Astrocyte (in vitro differentiated cells and primary cell): ENCODE data around the gene BCL2A1. TPM values are rescaled to one million over a fixed set of nuclear protein-coding genes. Genes with fewer than 3 reads are reported as not detected.
"Not testable (repeated sequence)": the region's sequence is repeated elsewhere in the genome, so short reads cannot be mapped to it uniquely, and the experiment has no call there.

Experiments used
- DNase-seq: peaks from one replicate; pipeline ENCODE4 v3.0.0-alpha.2; 2010; ENCODE audit warnings: low read depth
- FAIRE-seq: peaks from 2 replicates; lab custom pipeline; 2011; peaks lifted over from hg19 to GRCh38; lab: Jason Lieb, UNC
- H2AFZ ChIP-seq: 2 replicates; pipeline ENCODE4 v1.6.0; 2012; ENCODE audit warnings: low read depth, low read length, inconsistent platforms
- H3K27ac ChIP-seq: 2 replicates; pipeline ENCODE4 v1.5.1; 2011; ENCODE audit warnings: low read depth, low read length, inconsistent platforms
- H3K27me3 ChIP-seq: 2 replicates; pipeline ENCODE4 v1.6.0; 2011; ENCODE audit warnings: low read length, inconsistent platforms; ENCODE audit not compliant: insufficient read depth
- H3K36me3 ChIP-seq: 2 replicates; pipeline ENCODE4 v1.5.1; 2011; ENCODE audit warnings: low read length, inconsistent platforms; ENCODE audit not compliant: insufficient read depth
- H3K4me1 ChIP-seq: 2 replicates; pipeline ENCODE4 v1.5.1; 2011; ENCODE audit warnings: low read length, inconsistent platforms; ENCODE audit not compliant: insufficient read depth
- H3K4me2 ChIP-seq: 2 replicates; pipeline ENCODE4 v1.6.0; 2012; ENCODE audit warnings: low read length, inconsistent platforms
- H3K4me3 ChIP-seq: 2 replicates; pipeline ENCODE4 v1.5.1; 2011; ENCODE audit warnings: low read depth, mild to moderate bottlenecking, low read length, inconsistent platforms; ENCODE audit not compliant: insufficient read depth
- H3K79me2 ChIP-seq: 2 replicates; pipeline ENCODE4 v1.6.0; 2012; ENCODE audit warnings: mild to moderate bottlenecking, low read length, inconsistent platforms; ENCODE audit not compliant: insufficient read depth
- H3K9ac ChIP-seq: 2 replicates; pipeline ENCODE4 v1.6.0; 2012; ENCODE audit warnings: mild to moderate bottlenecking, low read length, inconsistent platforms
- H3K9me3 ChIP-seq: 2 replicates; pipeline ENCODE4 v1.5.1; 2012; ENCODE audit warnings: low read depth, mild to moderate bottlenecking, low read length, inconsistent platforms; ENCODE audit not compliant: insufficient read depth
- H4K20me1 ChIP-seq: 2 replicates; pipeline ENCODE4 v1.6.0; 2012; ENCODE audit warnings: low read length, inconsistent platforms; ENCODE audit not compliant: insufficient read depth
- H3K27ac Mint-ChIP-seq: one replicate; pipeline ENCODE4 v1.8.0; 2021; ENCODE audit warnings: mild to moderate bottlenecking, mixed read lengths; ENCODE audit not compliant: unreplicated experiment
- H3K27me3 Mint-ChIP-seq: one replicate; pipeline ENCODE4 v1.8.0; 2021; ENCODE audit warnings: low read depth, mixed read lengths; ENCODE audit not compliant: unreplicated experiment
- H3K36me3 Mint-ChIP-seq: one replicate; pipeline ENCODE4 v1.8.0; 2021; ENCODE audit warnings: low read depth, mixed read lengths; ENCODE audit not compliant: unreplicated experiment
- H3K4me1 Mint-ChIP-seq: one replicate; pipeline ENCODE4 v1.8.0; 2021; ENCODE audit warnings: low read depth, mixed read lengths; ENCODE audit not compliant: unreplicated experiment
- H3K4me3 Mint-ChIP-seq: one replicate; pipeline ENCODE4 v1.8.0; 2021; ENCODE audit warnings: mild to moderate bottlenecking, moderate library complexity, mixed read lengths; ENCODE audit not compliant: unreplicated experiment
- H3K9me3 Mint-ChIP-seq: one replicate; pipeline ENCODE4 v1.8.0; 2021; ENCODE audit warnings: mild to moderate bottlenecking, mixed read lengths; ENCODE audit not compliant: unreplicated experiment
- CTCF ChIP-seq: IDR thresholded peaks from 2 replicates; pipeline ENCODE4 v1.5.1; 2011; ENCODE audit warnings: low read depth, mild to moderate bottlenecking, inconsistent platforms, low read length, moderate library complexity; ENCODE audit not compliant: insufficient read depth
- EZH2 ChIP-seq: IDR thresholded peaks from 2 replicates; pipeline ENCODE4 v1.6.1; 2012; ENCODE audit warnings: mild to moderate bottlenecking, low read length, inconsistent platforms; ENCODE audit not compliant: insufficient read depth
- total RNA-seq: library from RNA; stranded (reverse); gene quantifications from 2 replicates; pipeline ENCODE4 v1.2.1, GENCODE V29; 2021

Gene BCL2A1
- total RNA-seq, 1 donor from 2014 or later = not detected

- peaks cover 9% of the 10 kb centered on the region for H3K4me1 Mint-ChIP-seq
- H3K4me3 Mint-ChIP-seq = no peak overlapping the region
- DNase-seq = no peak
- no peak for TF ChIP-seq EZH2
- no peak for TF ChIP-seq CTCF
- H2AFZ ChIP-seq = no peak overlapping the region
- H3K9me3 Mint-ChIP-seq = no peaks in the 10 kb centered on the region
- H3K27ac ChIP-seq = no peak overlapping the region
- H3K4me3 ChIP-seq = no peak overlapping the region
- H3K27ac Mint-ChIP-seq = no peak overlapping the region
- H3K27me3 Mint-ChIP-seq = no peaks in the 10 kb centered on the region
- no peaks in the 10 kb centered on the region for H4K20me1 ChIP-seq
- no peaks in the 10 kb centered on the region for H3K4me1 ChIP-seq
- no peaks in the 10 kb centered on the region for H3K36me3 ChIP-seq
- H3K4me2 ChIP-seq = no peak overlapping the region
- no peaks in the 10 kb centered on the region for H3K9me3 ChIP-seq
- H3K9ac ChIP-seq = no peak overlapping the region
- H3K36me3 Mint-ChIP-seq = no peaks in the 10 kb centered on the region
- FAIRE-seq = no peak
- H3K27me3 ChIP-seq = no peaks in the 10 kb centered on the region
- no peaks in the 10 kb centered on the region for H3K79me2 ChIP-seq
Measured at GRCh38 chr15:79932447-79932846, 38.5 kb downstream of the BCL2A1 start.

GRCh38 chr15:79930516-79930915, 40.5 kb downstream of the BCL2A1 start:
- peaks cover 3% of the 10 kb centered on the region for H3K9me3 Mint-ChIP-seq
- no peak for TF ChIP-seq EZH2
- peaks cover 4% of the 10 kb centered on the region for H3K36me3 Mint-ChIP-seq
- no peaks in the 10 kb centered on the region for H3K27me3 Mint-ChIP-seq
- H3K4me3 ChIP-seq = no peak overlapping the region
- no peaks in the 10 kb centered on the region for H3K79me2 ChIP-seq
- no peak overlapping the region for H3K4me2 ChIP-seq
- peak overlapping the region; percentile 16 for H3K4me3 Mint-ChIP-seq
- no peak overlapping the region for H2AFZ ChIP-seq
- DNase-seq (no peak), FAIRE-seq (no peak)
- H3K9me3 ChIP-seq = no peaks in the 10 kb centered on the region
- H3K27ac Mint-ChIP-seq = no peak overlapping the region
- no peaks in the 10 kb centered on the region for H3K36me3 ChIP-seq
- H3K4me1 Mint-ChIP-seq = peaks cover 4% of the 10 kb centered on the region
- no peaks in the 10 kb centered on the region for H3K4me1 ChIP-seq
- no peak overlapping the region for H3K9ac ChIP-seq
- no peak overlapping the region for H3K27ac ChIP-seq
- no peaks in the 10 kb centered on the region for H4K20me1 ChIP-seq
- no peaks in the 10 kb centered on the region for H3K27me3 ChIP-seq

GRCh38 chr15:79929412-79929811, 41.6 kb downstream of the BCL2A1 start:
- H3K4me1 ChIP-seq = no peaks in the 10 kb centered on the region
- FAIRE-seq (no peak), DNase-seq (no peak)
- H3K4me1 Mint-ChIP-seq = no peaks in the 10 kb centered on the region
- no peak overlapping the region for H3K4me2 ChIP-seq
- no peak for TF ChIP-seq CTCF
- TF ChIP-seq EZH2 = no peak
- no peak overlapping the region for H3K27ac ChIP-seq
- peaks cover 4% of the 10 kb centered on the region for H3K36me3 Mint-ChIP-seq
- no peak overlapping the region for H3K4me3 Mint-ChIP-seq
- H3K9me3 ChIP-seq = no peaks in the 10 kb centered on the region
- peaks cover 3% of the 10 kb centered on the region for H3K9me3 Mint-ChIP-seq
- H3K79me2 ChIP-seq = no peaks in the 10 kb centered on the region
- no peaks in the 10 kb centered on the region for H3K27me3 ChIP-seq
- H4K20me1 ChIP-seq = no peaks in the 10 kb centered on the region
- no peak overlapping the region for H2AFZ ChIP-seq
- no peaks in the 10 kb centered on the region for H3K36me3 ChIP-seq
- H3K4me3 ChIP-seq = no peak overlapping the region
- no peak overlapping the region for H3K27ac Mint-ChIP-seq
- no peak overlapping the region for H3K9ac ChIP-seq
- H3K27me3 Mint-ChIP-seq = no peaks in the 10 kb centered on the region

- not testable (repeated sequence) for H3K4me3 ChIP-seq, H2AFZ ChIP-seq, H3K4me3 Mint-ChIP-seq, H3K9me3 ChIP-seq, H3K4me1 ChIP-seq, H3K27me3 Mint-ChIP-seq, H3K27ac ChIP-seq, DNase-seq, H3K9ac ChIP-seq, H3K27ac Mint-ChIP-seq, H3K36me3 ChIP-seq, H3K4me1 Mint-ChIP-seq, H3K4me2 ChIP-seq, FAIRE-seq, H4K20me1 ChIP-seq, H3K27me3 ChIP-seq
- H3K9me3 Mint-ChIP-seq = peaks cover 13% of the 10 kb centered on the region
- H3K36me3 Mint-ChIP-seq = peaks cover 11% of the 10 kb centered on the region
- H3K79me2 ChIP-seq = peaks cover 21% of the 10 kb centered on the region
Measured at GRCh38 chr15:79926116-79926515, 44.9 kb downstream of the BCL2A1 start.
